Ishikawa (cell line): ENCODE measurements around the gene LRRC14B.

ENCODE experiments used
- CEBPB ChIP-seq: IDR thresholded peaks from 2 replicates; pipeline ENCODE4 v1.6.1; 2012
- CREB1 ChIP-seq: IDR thresholded peaks from 2 replicates; pipeline ENCODE4 v1.6.1; 2012; ENCODE audit warnings: low read depth
- EGR1 ChIP-seq: IDR thresholded peaks from 2 replicates; pipeline ENCODE4 v1.6.1; 2012
- EP300 ChIP-seq: IDR thresholded peaks from 2 replicates; pipeline ENCODE4 v1.6.1; 2012; ENCODE audit warnings: borderline replicate concordance
- FOXM1 ChIP-seq: IDR thresholded peaks from 2 replicates; pipeline ENCODE4 v1.6.1; 2012; ENCODE audit warnings: low read depth, borderline replicate concordance
- NFIC ChIP-seq: IDR thresholded peaks from 2 replicates; pipeline ENCODE4 v1.6.1; 2012
- RAD21 ChIP-seq: IDR thresholded peaks from 2 replicates; pipeline ENCODE4 v1.6.1; 2012; ENCODE audit warnings: low read depth
- TAF1 ChIP-seq: IDR thresholded peaks from 2 replicates; pipeline ENCODE4 v1.6.1; 2012; ENCODE audit warnings: low read depth, mild to moderate bottlenecking
- TCF12 ChIP-seq: IDR thresholded peaks from 2 replicates; pipeline ENCODE4 v1.6.1; 2012; ENCODE audit warnings: low read depth
- TEAD4 ChIP-seq: IDR thresholded peaks from 2 replicates; pipeline ENCODE4 v1.6.1; 2012
- YY1 ChIP-seq: IDR thresholded peaks from 2 replicates; pipeline ENCODE4 v1.6.1; 2012; ENCODE audit warnings: low read depth
- ZBTB7A ChIP-seq: IDR thresholded peaks from 2 replicates; pipeline ENCODE4 v1.6.1; 2012; ENCODE audit warnings: low read depth
- TF ChIP-seq, protein P1 (sequence below): IDR thresholded peaks from 2 replicates; pipeline ENCODE4 v1.6.1; 2012
- TF ChIP-seq, protein P2 (sequence below): IDR thresholded peaks from 2 replicates; pipeline ENCODE4 v1.6.1; 2012; ENCODE audit warnings: low read depth, mild to moderate bottlenecking
- TF ChIP-seq, protein P3 (sequence below): IDR thresholded peaks from 2 replicates; pipeline ENCODE4 v1.6.1; 2012

Gene LRRC14B

DNA sequence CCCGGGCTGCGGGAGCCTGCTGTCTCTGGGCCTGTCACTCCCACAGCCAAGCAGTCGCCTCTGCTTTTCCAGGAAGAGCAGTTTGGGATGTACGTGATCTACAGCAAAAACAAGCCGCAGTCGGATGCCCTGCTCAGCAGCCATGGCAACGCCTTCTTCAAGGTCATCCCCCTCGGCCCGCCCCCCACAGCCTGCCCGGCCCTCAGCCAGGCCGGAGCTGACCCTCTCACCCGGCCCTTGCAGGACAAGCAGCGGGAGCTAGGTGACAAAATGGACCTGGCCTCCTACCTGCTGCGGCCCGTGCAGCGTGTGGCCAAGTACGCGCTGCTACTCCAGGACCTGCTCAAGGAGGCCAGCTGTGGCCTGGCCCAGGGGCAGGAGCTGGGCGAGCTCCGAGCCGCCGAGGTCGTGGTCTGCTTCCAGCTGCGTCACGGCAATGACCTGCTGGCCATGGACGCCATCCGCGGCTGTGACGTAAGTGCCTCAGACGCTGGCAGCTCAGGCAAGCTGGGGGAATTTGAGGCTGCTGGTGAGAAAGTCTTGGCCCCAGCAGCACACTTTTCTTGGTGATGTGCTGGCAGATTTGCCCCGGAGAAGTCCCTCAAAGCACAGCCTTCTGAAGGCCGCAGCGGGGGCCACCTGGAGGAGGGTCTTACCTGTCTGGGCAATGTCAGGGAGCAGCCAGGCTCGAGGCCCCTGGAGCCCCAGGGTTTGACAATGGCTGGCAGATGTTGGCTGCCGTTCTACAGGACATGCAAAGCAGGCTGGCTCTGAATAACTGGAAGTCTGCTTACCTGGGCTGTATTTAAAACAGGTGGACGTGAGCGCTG, 20.1 kb upstream of the LRRC14B start:
- TF ChIP-seq RAD21 (no peak), ZBTB7A (no peak), TAF1 (no peak), TCF12 (no peak), EP300 (no peak), NFIC (no peak), YY1 (no peak), CEBPB (no peak)
- TF ChIP-seq, protein P1, sequence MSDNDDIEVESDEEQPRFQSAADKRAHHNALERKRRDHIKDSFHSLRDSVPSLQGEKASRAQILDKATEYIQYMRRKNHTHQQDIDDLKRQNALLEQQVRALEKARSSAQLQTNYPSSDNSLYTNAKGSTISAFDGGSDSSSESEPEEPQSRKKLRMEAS: no peak

DNA sequence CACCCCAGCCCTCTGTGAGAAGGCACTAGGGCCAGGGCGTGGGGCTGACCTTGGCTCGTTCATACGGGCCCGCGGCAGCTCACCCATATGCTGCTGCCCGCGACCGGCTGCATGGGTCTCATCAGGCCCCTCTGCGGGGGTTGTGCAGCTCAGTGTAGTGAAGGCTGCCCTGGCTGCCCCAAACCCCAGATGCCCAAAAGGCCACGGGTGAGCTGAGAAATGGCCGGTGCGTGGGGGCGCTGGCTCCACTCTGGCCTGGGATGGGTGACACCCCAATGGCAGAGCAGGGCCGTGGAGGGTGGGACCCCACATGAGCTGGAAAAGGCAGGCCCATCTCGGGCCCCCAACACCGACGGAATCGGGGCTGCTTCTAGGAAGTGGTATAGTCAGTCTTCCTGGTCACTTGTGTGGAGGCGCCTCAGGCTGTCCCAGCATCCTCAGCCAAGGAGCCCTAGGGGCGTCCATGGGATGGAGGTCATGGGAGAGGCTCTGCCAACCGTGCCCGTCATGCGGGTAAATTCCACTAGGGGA, 19.4 kb upstream of the LRRC14B start:
- no peak for TF ChIP-seq EP300
- TF ChIP-seq, protein P2, sequence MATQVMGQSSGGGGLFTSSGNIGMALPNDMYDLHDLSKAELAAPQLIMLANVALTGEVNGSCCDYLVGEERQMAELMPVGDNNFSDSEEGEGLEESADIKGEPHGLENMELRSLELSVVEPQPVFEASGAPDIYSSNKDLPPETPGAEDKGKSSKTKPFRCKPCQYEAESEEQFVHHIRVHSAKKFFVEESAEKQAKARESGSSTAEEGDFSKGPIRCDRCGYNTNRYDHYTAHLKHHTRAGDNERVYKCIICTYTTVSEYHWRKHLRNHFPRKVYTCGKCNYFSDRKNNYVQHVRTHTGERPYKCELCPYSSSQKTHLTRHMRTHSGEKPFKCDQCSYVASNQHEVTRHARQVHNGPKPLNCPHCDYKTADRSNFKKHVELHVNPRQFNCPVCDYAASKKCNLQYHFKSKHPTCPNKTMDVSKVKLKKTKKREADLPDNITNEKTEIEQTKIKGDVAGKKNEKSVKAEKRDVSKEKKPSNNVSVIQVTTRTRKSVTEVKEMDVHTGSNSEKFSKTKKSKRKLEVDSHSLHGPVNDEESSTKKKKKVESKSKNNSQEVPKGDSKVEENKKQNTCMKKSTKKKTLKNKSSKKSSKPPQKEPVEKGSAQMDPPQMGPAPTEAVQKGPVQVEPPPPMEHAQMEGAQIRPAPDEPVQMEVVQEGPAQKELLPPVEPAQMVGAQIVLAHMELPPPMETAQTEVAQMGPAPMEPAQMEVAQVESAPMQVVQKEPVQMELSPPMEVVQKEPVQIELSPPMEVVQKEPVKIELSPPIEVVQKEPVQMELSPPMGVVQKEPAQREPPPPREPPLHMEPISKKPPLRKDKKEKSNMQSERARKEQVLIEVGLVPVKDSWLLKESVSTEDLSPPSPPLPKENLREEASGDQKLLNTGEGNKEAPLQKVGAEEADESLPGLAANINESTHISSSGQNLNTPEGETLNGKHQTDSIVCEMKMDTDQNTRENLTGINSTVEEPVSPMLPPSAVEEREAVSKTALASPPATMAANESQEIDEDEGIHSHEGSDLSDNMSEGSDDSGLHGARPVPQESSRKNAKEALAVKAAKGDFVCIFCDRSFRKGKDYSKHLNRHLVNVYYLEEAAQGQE: no peak
- TF ChIP-seq NFIC: no peak
- no peak for TF ChIP-seq ZBTB7A
- TF ChIP-seq YY1: no peak
- TF ChIP-seq FOXM1: no peak
- TF ChIP-seq, protein P3, sequence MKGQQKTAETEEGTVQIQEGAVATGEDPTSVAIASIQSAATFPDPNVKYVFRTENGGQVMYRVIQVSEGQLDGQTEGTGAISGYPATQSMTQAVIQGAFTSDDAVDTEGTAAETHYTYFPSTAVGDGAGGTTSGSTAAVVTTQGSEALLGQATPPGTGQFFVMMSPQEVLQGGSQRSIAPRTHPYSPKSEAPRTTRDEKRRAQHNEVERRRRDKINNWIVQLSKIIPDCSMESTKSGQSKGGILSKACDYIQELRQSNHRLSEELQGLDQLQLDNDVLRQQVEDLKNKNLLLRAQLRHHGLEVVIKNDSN: no peak
- no peak for TF ChIP-seq TEAD4
- no peak for TF ChIP-seq CEBPB
- no peak for TF ChIP-seq EGR1
- no peak for TF ChIP-seq TAF1
- TF ChIP-seq, protein P1: no peak

DNA sequence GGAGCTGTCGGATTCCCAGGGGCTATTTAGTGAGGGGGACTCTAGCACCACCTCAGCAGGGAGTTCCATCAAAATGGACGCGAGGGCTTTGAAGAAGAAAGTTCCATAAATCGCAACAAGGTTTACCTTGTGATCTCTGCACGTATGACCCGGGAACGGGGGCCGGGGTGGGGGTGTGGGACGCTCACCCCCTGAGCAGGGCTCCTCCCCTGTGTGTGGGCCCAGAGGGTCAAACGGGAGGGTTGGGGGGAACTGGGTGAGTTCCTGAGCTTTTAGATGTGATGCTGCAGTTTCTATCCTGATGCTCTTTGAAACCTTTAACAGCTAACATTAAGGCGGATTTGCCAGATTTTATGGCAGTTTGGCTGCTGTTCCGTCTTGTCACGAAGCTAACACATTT, 18.9 kb upstream of the LRRC14B start:
- TF ChIP-seq YY1: no peak
- TF ChIP-seq FOXM1: no peak
- no peak for TF ChIP-seq TEAD4
- no peak for TF ChIP-seq EGR1
- TF ChIP-seq, protein P1: no peak
- TF ChIP-seq TAF1: no peak
- no peak for TF ChIP-seq ZBTB7A
- TF ChIP-seq NFIC: no peak
- TF ChIP-seq RAD21: no peak
- no peak for TF ChIP-seq TCF12
- no peak for TF ChIP-seq CEBPB
- TF ChIP-seq, protein P2: no peak
- TF ChIP-seq CREB1: no peak
- TF ChIP-seq, protein P3: no peak
- TF ChIP-seq EP300: no peak

DNA sequence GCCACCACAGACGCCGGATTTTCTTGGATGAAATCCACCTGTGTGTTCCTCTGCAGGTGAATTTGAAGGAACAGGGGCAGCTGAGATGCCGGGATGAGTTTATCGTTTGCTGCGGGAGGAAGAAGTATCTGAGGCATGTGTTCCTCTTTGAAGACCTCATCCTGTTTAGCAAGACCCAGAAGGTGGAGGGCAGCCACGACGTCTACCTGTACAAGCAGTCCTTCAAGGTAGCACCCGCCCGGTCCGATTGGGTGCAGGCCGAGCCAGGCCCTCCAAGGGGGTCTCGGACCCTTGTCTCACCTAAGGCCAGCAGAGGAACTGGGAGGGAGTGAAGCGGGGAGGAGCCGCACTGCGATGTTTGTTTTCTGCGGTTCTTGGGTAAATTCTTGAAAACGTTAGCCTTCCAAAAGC, 18.4 kb upstream of the LRRC14B start:
- TF ChIP-seq TEAD4 (no peak), EGR1 (no peak), RAD21 (no peak), CEBPB (no peak), FOXM1 (no peak), NFIC (no peak), YY1 (no peak), EP300 (no peak), TAF1 (no peak), TCF12 (no peak), CREB1 (no peak), ZBTB7A (no peak)
- TF ChIP-seq, protein P2: no peak
- TF ChIP-seq, protein P1: no peak
- TF ChIP-seq, protein P3: no peak
